Activated CD8-positive, alpha-beta memory T cell treated with anti-CD3 and anti-CD28 coated beads, Interleukin-2, amount 50 U/mL, for 24 hours (primary cell): Measurements from ENCODE around the gene GK.
"Not testable (repeated sequence)": the region's sequence is repeated elsewhere in the genome, so short reads cannot be mapped to it uniquely, and the experiment has no call there.

Experiments used
- DNase-seq: peaks from one replicate; pipeline ENCODE4 v3.0.0-alpha.2; 2020; ENCODE audit errors: extremely low read depth

The GK gene

GRCh38 chrX:30654386-30654785 is 1.2 kb downstream of the GK start:
- DNase-seq: not testable (repeated sequence)

- DNase-seq: no peak
Measured at GRCh38 chrX:30654989-30655607, 1.9 kb downstream of the GK start.

GRCh38 chrX:30655991-30656390 is 2.8 kb downstream of the GK start:
- DNase-seq: no peak

GRCh38 chrX:30657196-30658161 is 4.3 kb downstream of the GK start:
- no peak for DNase-seq

- no peak for DNase-seq
Measured at GRCh38 chrX:30659421-30659820, 6.2 kb downstream of the GK start.

GRCh38 chrX:30661228-30661627 is 8.0 kb downstream of the GK start:
- no peak for DNase-seq

GRCh38 chrX:30663322-30663721 is 10.1 kb downstream of the GK start:
- no peak for DNase-seq

- DNase-seq: no peak
Measured at GRCh38 chrX:30665471-30665870, 12.2 kb downstream of the GK start.

GRCh38 chrX:30666094-30666493 is 12.9 kb downstream of the GK start:
- no peak for DNase-seq

- DNase-seq: no peak
Measured at GRCh38 chrX:30668581-30668980, 15.4 kb downstream of the GK start.

GRCh38 chrX:30671189-30671588 is 18.0 kb downstream of the GK start:
- not testable (repeated sequence) for DNase-seq

- DNase-seq: no peak
Measured at GRCh38 chrX:30673127-30673796, 20.0 kb downstream of the GK start.

GRCh38 chrX:30673884-30674598 is 20.8 kb downstream of the GK start:
- DNase-seq: no peak

- no peak for DNase-seq
Measured at GRCh38 chrX:30674799-30675198, 21.6 kb downstream of the GK start.

GRCh38 chrX:30679369-30679768 is 26.1 kb downstream of the GK start:
- DNase-seq: no peak

GRCh38 chrX:30680618-30681017 is 27.4 kb downstream of the GK start:
- DNase-seq: no peak

- no peak for DNase-seq
Measured at GRCh38 chrX:30688641-30689040, 35.4 kb downstream of the GK start.

- no peak for DNase-seq
Measured at GRCh38 chrX:30689116-30689515, 35.9 kb downstream of the GK start.

GRCh38 chrX:30690330-30690729 is 37.1 kb downstream of the GK start:
- DNase-seq: no peak

GRCh38 chrX:30693999-30694650 is 40.9 kb downstream of the GK start:
- DNase-seq: no peak

- no peak for DNase-seq
Measured at GRCh38 chrX:30702736-30703135, 49.5 kb downstream of the GK start.
